ENCODE results near the gene ACADS. TPM values are rescaled to one million over a fixed set of nuclear protein-coding genes. Genes with fewer than 3 reads are reported as not detected.

ACADS gene
- polyA plus RNA-seq, 1 experiment: 4.0 TPM

DNA sequence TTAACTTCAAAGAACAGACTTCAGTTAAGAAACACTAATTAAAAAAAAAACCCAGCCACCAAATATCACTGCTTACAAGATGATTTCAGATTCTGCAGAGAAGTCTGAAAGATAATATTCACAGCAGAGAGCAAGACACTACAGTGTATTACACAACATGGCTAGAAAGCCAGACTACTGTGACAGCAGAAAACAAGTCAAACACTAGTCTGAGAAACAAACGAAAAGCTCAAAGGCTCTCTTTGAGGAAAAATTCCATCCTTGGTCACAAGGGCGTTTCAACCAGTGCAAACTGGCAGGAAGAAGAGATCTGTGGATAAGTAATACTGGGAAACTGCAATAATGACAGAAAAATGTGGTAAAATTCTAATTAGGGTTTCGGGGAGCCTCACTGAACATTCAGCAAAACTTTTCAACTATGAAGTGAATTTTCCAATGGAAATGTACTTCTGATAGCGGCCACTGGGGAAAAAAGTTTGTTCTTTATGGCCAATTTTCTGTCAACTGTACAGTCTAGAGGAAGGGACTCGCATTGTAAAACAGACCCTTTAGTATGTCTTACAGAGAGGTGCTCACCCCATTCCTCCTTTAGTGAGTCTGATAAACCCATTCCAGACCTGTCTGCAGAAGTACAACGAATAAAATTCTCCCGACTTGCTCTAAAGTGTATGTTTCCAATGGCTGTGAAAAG lies 50.4 kb downstream of the ACADS start:
- H3K9me3 ChIP-seq (ENCODE audit: control insufficient read depth, insufficient read depth, low read length): no peaks in the 10 kb centered on the region
- ChIA-PET CTCF (no interaction called here), POLR2A (no interaction called here)
- no peak overlapping the region for H3K4me3 ChIP-seq (ENCODE audit: low read depth, low read length)
- DNase-seq (ENCODE audit: low read depth, low spot score): no peak
- no peaks in the 10 kb centered on the region for H3K27me3 ChIP-seq (ENCODE audit: control insufficient read depth, insufficient read depth, low read length)
- TF ChIP-seq, protein P1, sequence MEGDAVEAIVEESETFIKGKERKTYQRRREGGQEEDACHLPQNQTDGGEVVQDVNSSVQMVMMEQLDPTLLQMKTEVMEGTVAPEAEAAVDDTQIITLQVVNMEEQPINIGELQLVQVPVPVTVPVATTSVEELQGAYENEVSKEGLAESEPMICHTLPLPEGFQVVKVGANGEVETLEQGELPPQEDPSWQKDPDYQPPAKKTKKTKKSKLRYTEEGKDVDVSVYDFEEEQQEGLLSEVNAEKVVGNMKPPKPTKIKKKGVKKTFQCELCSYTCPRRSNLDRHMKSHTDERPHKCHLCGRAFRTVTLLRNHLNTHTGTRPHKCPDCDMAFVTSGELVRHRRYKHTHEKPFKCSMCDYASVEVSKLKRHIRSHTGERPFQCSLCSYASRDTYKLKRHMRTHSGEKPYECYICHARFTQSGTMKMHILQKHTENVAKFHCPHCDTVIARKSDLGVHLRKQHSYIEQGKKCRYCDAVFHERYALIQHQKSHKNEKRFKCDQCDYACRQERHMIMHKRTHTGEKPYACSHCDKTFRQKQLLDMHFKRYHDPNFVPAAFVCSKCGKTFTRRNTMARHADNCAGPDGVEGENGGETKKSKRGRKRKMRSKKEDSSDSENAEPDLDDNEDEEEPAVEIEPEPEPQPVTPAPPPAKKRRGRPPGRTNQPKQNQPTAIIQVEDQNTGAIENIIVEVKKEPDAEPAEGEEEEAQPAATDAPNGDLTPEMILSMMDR (IDR thresholded peaks at IDR 0.05; ENCODE audit: low read depth, low read length): peak; percentile 28
- H3K27ac ChIP-seq (ENCODE audit: low read depth, low read length): no peak overlapping the region

GRCh38 chr12:120783197-120783596 lies 57.6 kb downstream of the ACADS start:
- no peaks in the 10 kb centered on the region for H3K27me3 ChIP-seq (ENCODE audit: control insufficient read depth, insufficient read depth, low read length)
- no peak overlapping the region for H3K27ac ChIP-seq (ENCODE audit: low read depth, low read length)
- ChIA-PET POLR2A (interaction anchor here (0.5 kb wide), 1 partner anchor 137 kb away, joined by 3 read pairs; no protein-coding TSS in a partner anchor), CTCF (no interaction called here)
- no peaks in the 10 kb centered on the region for H3K9me3 ChIP-seq (ENCODE audit: control insufficient read depth, insufficient read depth, low read length)
- peak; percentile 45 for DNase-seq (ENCODE audit: low read depth, low spot score)
- H3K4me3 ChIP-seq (ENCODE audit: low read depth, low read length): no peak overlapping the region
- TF ChIP-seq, protein P1 (IDR thresholded peaks at IDR 0.05; ENCODE audit: low read depth, low read length): no peak

DNA sequence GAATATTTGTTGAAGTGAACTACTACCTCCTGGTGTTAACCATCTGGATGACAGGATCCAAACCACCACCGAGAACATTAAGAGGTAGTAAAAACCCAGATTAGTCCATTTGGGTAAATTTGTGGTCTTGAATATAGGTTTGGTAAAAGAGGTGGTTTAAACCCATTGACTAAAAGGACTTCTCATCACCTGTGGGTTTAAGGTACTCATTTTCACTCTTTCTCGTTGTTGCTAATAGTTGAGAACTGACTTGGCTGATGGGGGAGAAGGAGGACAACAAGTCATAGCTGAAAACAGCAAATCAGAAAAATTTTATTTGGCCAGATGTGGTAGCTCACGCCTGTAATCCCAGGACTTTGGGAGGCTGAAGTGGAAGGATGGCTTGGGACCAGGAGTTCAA lies 59.2 kb downstream of the ACADS start:
- no peak overlapping the region for H3K4me3 ChIP-seq (ENCODE audit: low read depth, low read length)
- no peaks in the 10 kb centered on the region for H3K27me3 ChIP-seq (ENCODE audit: control insufficient read depth, insufficient read depth, low read length)
- ChIA-PET CTCF (no interaction called here), POLR2A (no interaction called here)
- TF ChIP-seq, protein P1 (IDR thresholded peaks at IDR 0.05; ENCODE audit: low read depth, low read length): no peak
- no peak overlapping the region for H3K27ac ChIP-seq (ENCODE audit: low read depth, low read length)
- DNase-seq (ENCODE audit: low read depth, low spot score): no peak
- H3K9me3 ChIP-seq (ENCODE audit: control insufficient read depth, insufficient read depth, low read length): no peaks in the 10 kb centered on the region

- ChIA-PET CTCF (no interaction called here), POLR2A (no interaction called here)
- Histone ChIP-seq H3K4me3 (ENCODE audit: low read depth, low read length) (no peak overlapping the region), H3K9me3 (ENCODE audit: control insufficient read depth, insufficient read depth, low read length) (no peaks in the 10 kb centered on the region), H3K27me3 (ENCODE audit: control insufficient read depth, insufficient read depth, low read length) (no peaks in the 10 kb centered on the region), H3K27ac (ENCODE audit: low read depth, low read length) (no peak overlapping the region)
- TF ChIP-seq, protein P1 (IDR thresholded peaks at IDR 0.05; ENCODE audit: low read depth, low read length): no peak
- no peak for DNase-seq (ENCODE audit: low read depth, low spot score)
These were observed 62.3 kb downstream of the ACADS start for GRCh38 chr12:120787889-120788288.

Other genes with a start within 250 kb of the ACADS start
- 649 and 720 TPM in 2 replicates for gene DYNLL1, start 229.7 kb upstream of the ACADS start, polyA plus RNA-seq (2011; rRNA removed)
- 36.2 and 47.1 TPM in 2 replicates for gene COQ5, start 196.7 kb upstream of the ACADS start, polyA plus RNA-seq (2011; rRNA removed)
- gene RNF10, start 191.5 kb upstream of the ACADS start, polyA plus RNA-seq (2011; rRNA removed): 101 and 105 TPM in 2 replicates
- 49.8 and 54.0 TPM in 2 replicates for gene POP5, start 144.4 kb upstream of the ACADS start, polyA plus RNA-seq (2011; rRNA removed)
- 0.09 and 0.27 TPM in 2 replicates for gene CABP1, start 85.2 kb upstream of the ACADS start, polyA plus RNA-seq (2011; rRNA removed)
- 76.7 and 84.2 TPM in 2 replicates for gene MLEC, start 38.7 kb upstream of the ACADS start, polyA plus RNA-seq (2011; rRNA removed)
- 35.7 and 41.9 TPM in 2 replicates for gene UNC119B, start 15.4 kb upstream of the ACADS start, polyA plus RNA-seq (2011; rRNA removed)
- 22.1 and 23.8 TPM in 2 replicates for gene SPPL3, start 178.5 kb downstream of the ACADS start, polyA plus RNA-seq (2011; rRNA removed)